Middle frontal gyrus (tissue), 1 donor: Measurements from ENCODE around the gene SERPINA6.
"Not testable (repeated sequence)": the region's sequence is repeated elsewhere in the genome, so short reads cannot be mapped to it uniquely, and the experiment has no call there.

Source experiments
- DNase-seq: peaks from one replicate; pipeline ENCODE4 v3.0.0-alpha.2; 2015; ENCODE audit warnings: low spot score; ENCODE audit errors: extremely low spot score

SERPINA6 gene

DNA sequence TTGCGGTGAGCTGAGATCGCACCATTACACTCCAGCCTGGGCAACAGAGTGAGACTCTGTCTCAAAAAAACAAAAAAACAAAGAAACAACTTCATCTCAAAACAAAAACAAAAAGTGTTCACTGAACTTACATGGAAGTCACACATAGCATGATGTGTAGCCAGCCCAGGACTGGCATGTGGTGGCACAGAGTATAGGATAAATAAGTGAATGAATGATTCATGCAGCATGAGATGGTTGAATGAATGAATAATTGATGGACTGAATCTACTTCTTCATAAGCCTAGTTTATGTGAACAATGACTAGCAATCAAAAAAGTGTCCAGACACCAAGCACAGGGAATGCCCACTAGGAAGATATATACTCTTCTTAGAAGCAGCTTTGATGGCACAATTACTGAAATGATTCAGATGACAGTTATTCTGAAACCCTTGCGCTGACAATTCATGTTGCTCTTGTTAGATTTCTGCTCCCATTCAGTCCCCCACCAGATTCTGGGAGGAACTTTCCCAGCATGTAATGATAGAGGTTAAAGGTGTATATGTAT lies 31.6 kb upstream of the SERPINA6 start:
- DNase-seq = no peak

DNA sequence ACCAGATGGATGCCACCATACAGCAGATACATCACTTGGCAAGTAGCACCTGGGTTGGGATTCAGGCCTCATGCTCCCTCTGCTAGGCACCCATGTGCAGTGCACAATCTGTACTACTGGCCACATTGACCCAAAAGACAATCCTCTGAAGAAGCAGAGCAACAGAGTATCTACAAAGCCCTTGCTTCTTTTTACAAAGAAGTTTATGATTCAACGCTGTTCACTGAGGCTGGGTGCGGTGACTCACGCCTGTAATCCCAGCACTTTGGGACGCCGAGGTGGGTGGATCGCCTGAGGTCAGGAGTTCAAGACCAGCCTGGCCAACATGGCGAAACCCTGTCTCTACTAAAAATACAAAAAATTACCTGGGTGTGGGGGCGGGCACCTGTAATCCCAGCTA lies 31.1 kb upstream of the SERPINA6 start:
- not testable (repeated sequence) for DNase-seq

DNA sequence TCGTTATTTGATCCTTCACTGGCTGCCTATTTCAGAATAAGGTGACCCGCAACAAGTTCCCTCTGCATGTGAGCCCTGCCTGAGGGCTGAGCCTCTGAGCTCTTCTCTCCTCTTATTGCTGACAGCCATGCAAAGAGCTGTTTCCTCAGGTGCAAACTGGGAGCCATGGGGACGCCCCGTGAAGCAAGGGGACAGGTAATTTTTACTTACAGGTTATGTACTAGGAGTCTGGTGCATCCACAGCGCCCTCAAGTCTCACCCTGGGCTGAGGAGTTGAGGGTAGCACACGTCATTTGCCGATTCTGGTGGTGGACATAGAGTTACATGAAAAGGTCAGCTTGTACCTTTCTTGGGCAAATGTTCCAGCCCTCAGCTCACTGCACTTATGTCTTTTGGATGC lies 26.1 kb upstream of the SERPINA6 start:
- no peak for DNase-seq

DNA sequence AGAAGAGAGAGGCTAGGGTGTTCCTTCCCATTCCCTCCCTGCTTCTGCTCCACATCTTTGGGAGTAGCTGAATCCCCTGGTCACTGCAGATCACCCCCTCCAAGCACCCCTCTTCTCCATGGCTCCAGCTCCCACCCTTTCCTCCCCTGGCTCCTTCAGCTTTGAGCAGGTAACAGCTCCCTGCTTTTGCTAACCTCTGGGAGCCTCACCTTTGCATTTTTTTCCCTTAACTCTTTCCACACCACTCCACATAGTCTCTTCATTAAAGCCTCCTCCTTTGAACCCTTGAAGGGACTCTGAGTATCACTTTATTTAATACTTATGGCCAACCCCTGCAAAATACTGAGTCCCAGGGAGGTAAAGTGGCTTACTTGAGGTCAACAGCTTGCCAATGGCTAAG lies 25.7 kb upstream of the SERPINA6 start:
- DNase-seq = no peak

DNA sequence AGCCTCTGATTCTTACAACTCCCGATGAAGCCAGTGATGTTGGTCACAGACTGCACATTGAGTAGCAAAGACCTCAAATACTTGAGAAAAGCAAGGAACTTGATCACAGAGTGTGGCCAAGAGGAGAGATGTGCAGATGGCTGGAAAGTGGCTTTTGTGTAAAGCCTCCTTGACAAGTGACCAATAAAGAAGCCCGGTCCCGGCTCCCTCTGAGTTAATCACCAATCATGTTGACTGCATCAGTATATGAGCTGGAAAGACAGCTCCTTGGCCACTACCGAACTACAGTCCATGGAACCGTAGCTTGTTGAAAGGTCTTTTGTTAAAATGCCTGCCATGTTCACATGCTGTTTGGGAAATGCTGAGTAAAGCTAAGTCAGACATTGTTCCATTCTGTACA lies 23.7 kb upstream of the SERPINA6 start:
- no peak for DNase-seq

DNA sequence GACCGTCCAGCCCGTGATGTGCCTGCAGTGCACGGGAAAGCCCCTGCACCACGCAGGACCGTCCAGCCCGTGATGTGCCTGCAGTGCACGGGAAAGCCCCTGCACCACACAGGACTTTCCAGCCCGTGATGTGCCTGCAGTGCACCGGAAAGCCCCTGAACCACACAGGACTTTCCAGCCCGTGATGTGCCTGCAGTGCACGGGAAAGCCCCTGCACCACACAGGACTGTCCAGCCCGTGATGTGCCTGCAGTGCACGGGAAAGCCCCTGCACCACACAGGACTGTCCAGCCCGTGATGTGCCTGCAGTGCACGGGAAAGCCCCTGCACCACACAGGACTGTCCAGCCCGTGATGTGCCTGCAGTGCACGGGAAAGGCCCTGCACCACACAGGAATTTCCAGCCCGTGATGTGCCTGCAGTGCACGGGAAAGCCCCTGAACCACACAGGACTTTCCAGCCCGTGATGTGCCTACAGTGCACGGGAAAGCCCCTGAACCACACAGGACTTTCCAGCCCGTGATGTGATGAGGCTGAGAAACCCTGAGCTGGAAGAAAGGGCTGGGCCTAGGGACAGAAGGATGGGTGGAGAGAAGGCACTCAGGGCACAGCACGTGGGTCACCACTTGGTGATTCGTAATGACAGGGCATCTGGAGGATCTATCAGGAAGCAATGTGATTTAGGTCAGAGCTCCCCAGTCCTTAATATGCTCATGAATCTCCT lies 23.1 kb upstream of the SERPINA6 start:
- not testable (repeated sequence) for DNase-seq

DNA sequence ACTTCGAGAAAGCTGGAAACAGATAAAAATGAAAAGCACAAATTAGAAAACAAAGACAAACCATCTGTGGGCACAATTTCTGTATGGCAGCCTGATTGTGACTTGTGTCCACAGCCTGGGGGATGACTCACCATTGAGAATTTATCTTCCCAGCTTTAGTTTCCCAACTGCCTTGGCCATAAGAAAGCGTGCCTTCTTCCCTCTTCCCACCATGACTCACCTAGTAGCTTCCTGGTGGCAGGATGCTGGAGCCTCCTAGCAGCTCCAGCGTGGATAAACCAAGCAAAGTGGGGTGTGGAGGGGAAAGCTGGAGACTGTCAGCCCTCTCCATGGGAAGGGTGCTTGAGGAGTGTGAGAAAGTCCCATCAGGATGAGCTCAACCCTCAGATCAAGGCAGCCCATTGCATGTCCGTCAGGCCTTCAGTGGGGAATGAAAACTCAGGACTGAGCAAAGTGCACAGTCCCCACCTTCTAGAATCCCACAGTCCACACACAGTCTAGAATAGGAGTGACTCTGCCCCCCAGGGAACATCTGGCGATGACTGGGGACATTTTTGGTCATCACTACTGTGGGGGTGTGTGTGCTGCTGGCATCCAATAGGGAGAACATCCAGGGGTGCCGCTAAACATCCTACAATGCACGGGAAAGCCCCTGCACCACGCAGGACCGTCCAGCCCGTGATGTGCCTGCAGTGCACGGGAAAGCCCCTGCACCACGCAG lies 22.4 kb upstream of the SERPINA6 start:
- DNase-seq = no peak

DNA sequence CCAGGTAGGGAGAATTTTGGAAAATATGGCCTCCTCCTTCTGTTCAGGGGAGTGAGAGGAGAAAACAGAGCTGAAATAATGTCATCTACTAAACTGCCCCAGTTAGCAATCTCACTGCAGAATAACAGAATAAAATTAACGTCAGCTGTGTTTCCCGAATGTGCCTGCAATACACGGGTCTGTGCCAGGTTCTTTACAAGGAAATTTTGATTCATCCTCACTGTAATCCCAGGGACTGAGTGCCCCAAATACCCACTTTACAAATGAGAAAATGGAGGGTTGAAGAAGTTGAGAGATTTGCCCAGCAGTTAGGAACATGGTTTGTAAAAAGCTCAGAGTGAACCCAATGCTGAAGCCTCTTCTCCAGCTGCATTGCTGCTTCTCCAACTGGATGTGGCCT lies 21.3 kb upstream of the SERPINA6 start:
- no peak for DNase-seq

DNA sequence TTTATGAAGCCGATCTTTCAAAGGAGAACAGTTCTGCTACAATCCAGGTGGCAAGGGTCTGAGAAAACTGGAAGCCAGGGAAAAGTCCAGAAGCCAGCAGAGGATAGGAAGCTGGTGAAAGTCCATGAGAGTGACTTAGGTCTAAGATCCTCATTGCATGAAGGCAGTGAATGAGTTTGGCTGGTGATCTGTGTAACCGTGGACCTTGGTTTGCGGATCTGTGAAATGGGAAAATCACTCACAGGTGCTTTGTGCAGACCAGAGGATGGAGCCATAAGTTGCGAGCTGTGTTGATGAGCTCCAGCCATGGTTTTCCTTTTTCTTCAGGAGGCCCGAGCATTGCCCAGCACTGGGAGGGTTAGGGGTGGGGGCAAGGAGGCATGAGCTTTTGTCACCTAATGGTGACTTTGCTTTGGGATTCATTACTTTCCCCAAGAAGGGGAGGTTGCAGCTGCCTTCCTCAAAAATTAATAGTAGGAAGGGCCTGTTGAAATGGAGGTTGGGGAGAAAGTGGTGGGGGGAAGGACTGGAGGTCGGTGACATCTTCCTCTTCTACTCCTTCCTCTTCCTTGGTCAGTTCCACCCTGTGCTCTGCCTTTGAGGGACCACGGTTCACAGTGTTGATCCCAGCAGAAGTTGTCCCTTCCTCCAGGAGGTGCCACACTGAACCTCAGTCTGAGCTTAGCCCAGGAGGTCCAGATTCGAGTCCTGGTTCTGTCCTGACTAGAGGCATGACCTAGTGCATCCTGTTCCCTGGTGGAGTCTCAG lies 20.3 kb upstream of the SERPINA6 start:
- DNase-seq = no peak

DNA sequence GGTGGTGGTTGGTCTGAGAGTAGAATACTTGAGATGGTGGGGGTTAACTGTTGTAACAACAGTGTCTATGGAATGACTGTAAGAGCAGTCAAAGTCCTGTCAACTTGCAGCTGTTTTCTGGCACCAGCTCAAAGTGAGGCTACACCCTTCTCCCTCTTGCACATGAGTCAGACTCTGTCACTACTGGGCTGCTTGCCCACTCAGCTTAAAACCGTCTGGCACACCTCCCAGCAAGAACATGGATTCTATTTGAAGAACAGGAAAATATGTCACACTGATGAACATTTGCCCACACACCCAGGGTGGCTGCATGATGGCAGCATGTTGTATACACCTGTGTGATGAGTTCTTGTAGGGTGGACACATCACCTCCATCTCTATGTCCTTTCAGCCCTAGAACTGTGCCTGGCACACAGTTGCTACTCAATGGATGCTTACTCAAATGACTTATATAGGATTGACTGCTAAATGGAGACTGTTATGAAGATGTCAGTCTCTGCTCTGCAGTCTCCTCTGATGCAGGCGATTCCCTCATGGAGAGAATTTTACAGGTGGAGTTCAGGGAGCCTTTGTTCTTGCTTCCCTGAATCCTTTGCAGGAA lies 19.3 kb upstream of the SERPINA6 start:
- peak; percentile 52 for DNase-seq

DNA sequence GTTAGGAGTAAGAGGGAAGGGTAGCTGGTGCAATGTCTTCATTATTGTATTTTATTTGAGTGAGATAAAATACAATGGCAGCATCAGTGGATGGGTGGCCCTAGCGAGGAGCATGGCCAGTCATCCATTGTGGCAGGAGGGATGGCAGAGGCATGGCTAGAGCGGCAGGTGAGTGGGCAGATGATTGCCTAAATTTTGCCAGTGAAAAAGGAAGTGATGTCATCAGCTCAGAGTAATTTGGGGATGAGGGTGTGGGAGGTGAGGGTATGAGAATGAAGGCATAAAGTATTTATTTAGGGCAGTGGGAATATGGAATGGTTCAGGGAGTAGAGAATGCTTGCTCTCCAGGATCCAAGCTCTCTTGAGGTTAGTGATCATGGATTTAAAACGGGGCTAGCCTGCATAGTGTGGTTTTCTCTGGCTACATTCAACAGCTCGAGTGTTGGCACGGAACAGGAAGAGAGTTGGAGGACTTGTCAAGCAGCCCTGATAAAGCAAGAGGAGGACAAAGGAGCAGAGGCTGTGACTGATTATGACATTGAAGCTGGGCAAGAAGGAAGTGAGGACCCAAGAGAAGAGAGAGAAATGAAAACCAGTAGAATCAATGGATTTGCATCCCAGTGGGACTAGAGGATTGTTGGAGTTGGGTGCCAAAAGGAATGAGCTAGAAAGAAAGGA lies 18.7 kb upstream of the SERPINA6 start:
- no peak for DNase-seq

DNA sequence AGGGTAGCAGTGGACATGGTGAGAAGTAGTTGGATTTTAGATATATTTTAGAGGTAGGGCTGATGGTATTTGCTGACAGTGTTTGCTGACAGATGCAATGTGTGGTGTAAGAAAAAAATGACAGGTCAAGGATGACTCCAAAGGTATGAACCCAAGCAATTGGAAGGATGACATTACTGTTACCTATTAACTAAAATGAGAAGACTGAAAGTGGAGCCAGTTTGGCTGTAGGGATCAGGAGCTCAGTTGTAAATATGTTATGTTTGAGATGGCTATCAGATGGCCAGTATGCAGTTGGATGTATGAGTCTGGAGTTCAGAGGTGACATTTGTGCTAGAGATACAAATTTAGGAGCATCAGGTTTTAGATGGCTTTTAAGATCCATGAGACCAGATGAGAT lies 17.4 kb upstream of the SERPINA6 start:
- DNase-seq = no peak

DNA sequence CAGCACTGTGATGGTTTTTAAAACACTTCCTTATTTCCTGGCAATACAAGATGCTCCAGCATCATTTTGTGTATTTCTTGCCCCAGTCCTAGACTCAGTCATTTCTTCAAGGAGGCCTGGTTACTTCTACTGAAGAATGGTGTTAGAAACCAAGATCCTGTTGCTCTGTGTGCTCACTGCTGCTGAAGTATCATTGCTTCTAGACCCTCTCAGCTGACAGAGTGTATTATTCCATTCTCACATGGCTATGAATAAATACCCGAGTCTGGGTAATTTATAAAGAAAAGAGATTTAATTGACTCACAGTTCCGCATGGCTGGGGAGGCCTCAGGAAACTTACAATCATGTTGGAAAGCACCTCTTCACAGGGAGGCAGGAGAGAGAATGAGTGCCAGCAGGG lies 14.9 kb upstream of the SERPINA6 start:
- no peak for DNase-seq

DNA sequence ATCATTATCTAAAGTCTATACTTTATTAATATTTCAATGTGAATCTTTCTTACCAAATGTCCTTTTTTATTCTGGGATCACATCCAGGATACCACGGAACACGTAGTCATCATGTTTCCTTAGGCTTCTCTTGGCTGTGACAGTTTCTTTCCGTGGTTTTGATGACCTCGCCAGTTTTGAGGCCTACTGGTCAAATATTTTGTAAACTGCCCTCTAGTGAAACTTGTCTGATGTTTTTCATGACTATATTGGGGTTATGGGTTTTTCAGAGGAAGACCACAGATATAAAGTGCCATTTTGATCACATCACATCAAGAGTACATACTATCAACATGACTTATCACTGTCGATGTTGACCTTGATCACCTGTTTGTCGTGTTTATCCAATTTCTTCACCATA lies 14.1 kb upstream of the SERPINA6 start:
- no peak for DNase-seq

DNA sequence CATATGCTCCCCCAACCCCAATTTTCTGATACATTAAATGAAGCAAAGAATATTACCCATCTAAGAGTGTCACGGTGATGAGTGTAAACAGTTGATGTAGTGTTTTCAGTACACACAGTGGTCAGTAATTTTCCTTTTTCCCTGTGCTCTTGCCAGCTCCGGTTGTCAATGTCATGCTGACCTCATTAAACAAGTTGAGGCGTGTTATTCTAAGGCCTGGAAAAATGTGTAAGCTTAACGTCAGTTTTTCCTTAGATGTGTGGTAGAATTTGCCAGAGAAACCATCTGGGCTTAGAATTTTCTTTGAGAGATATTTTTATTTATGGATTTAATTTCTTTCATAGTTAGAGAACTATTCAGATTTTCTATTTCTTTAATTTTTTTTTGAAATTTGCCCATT lies 11.7 kb upstream of the SERPINA6 start:
- no peak for DNase-seq

DNA sequence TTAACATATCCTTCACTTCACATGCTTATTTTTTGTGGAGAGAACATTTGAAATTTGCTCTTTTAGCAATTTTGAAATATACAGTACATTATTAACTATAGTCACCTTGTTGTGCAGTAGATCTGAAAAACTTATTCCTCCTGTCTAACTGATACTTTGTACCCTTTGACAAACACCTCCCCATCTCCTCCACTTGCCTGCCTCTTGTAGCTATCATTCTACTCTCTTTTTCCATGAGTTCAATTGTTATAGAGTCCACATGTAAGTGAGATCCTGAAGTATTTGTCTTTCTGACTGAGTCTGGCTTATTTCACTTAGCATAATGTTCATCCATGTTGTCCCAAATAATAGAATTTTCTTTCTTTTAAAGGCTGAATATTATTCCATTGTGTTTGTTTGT lies 9.5 kb upstream of the SERPINA6 start:
- no peak for DNase-seq

DNA sequence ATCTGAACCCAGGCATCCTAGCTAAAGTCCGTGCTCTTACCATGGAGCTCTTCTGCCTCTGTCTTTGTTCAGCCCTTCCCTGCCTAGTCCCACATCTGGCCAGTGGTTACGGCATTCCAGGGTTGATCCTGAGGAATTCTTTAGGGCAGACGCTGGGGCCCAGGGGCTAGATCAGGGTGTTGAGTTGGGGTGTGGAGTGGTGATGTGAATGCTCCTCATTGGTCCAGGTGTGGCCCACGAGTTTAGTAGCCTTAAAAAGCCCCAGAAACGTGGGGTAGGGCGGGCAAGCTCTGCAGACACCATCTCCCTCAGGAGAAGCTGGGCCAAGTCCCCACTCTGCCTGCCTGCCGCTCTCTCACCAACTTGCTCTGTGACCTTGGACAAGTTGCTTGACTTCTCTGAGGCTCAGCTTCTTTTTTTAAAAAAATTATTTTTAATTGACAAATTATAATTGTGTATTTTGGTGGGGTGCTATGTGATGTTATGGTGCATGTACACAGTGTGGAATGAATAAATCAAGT lies 9.0 kb upstream of the SERPINA6 start:
- no peak for DNase-seq

DNA sequence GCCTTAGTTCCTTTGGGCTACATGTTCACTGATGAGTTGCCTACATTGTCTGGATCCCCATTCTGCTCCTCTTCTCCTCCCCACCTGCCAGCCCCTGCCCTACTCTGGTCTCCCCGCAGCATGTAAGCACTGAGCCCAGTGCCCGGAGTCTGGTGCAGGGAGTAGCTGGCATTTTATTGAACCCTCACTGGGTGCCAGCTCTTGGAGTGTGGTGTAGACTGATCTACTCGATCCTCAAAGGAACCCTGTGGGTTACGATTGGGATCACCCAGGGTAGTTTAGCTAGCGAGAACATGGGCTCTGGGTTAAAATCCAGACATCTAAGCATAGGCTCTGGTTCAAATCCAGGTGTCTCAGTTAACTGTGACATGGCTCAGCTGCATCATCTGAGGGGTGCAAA lies 8.3 kb upstream of the SERPINA6 start:
- DNase-seq = no peak

DNA sequence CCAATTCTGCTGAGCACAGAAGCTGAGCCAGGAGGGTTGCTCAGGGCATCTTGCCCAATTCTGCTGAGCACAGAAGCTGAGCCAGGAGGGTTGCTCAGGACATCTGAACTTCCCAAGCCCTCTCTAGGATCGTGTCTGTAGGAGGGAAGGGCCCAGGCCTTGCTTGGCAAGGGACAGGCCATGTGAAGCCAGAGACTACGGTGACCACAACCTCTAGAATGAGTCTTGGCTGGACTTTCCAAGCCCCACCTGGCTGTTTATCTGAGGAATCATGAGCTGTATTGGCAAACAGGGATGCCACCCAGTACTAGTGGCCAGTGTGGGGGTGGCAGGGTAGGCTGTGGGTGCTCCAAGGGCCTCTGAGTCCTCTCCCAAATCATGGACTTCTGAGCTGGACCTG lies 7.7 kb upstream of the SERPINA6 start:
- DNase-seq = no peak

DNA sequence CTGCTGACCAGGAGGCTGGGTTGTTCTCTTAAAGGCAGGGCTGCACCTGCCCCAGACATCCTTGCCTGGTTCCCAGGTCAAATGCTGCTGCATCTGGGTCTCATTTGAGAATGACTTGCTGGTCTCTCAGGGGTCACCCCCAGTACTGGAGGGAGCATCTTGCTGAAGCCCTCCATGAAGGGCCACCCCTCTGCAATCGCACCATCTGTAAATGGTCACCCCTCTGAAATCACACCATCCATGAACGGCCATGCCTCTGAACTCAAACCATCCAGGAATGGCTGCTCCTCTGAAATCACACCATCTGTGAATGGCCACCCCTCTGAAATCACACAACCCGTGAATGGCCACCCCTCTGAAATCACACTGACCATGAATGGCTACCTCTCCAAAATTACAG lies 7.3 kb upstream of the SERPINA6 start:
- DNase-seq = no peak

DNA sequence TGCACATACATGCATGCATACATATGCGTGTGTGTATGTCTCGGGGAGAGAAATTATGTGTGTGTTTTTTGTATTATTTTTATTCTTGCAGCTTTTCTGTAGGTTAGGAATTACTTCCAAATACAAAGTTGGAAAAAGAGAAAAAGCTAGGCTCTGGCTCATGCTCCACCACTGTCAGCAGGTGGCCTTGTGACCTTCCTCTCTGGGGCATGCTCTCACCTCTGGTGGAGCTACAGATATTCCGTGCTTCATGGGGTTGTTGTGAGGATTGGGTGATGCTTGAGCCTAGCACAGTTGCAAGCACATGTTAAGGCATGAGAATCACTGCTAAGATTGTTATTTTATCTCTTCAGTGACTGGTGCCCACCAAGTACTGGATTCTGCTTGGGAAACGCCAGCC lies 6.7 kb upstream of the SERPINA6 start:
- no peak for DNase-seq
